C4-2B (cell line): ENCODE data around the gene HAAO.

Experiments used
- CTCF ChIP-seq: fragments of 450-650 bp; conservative IDR thresholded peaks from 2 replicates; pipeline ENCODE4 v1.5.1; 2017; ENCODE audit warnings: mild to moderate bottlenecking
- ZFX ChIP-seq: fragments of 450-650 bp; IDR thresholded peaks from 2 replicates; pipeline ENCODE4 v1.6.1; 2017

DNA sequence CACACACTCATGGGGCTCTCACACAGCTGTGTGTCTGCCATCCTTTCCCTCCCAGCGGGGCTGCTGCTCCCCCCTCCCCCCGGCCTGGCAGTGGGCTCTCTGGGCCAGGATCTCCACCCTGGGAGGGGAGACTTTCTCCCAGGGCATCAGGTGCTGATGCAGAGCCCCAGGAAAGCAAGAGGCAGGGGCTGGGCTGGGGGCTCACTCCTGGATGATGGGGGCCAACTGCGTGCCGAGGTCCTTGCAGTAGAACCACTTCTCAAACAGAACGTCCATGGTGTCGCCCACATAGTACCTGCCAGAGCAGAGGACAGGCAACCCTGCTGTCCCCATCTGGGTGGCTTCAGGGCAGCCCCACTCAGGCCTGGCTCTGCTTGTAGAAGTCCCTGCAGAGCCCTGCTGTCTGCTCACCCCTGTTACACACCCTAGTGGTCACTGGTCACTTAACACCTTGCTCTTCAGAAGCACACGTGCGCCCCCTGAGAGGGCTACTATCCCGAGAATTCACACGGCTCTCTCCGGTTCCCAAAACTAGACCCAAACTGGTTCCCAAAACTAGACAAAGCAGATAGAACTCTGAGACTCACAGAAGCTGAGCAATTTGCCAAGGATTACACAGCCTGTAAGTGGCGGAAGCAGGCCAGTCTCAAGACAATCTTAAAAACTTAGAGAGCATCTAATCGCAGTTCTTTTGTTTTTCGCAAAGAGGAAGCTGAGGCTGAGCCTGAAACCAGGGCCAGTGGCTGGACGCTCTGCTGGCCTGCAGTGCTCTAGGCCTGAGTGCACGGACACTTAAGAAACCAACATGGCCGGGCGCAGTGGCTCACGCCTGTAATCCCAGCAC lies 21.9 kb downstream of the HAAO start:
- TF ChIP-seq CTCF (no peak; the same call in 1 of the 2 replicates), ZFX (no peak)
